Stimulated activated CD4-positive, alpha-beta T cell treated with anti-CD3 and anti-CD28 coated beads, Interleukin-1b, Interleukin-23, amount 100 ng/mL, for 1 hour (primary cell): ENCODE measurements around the gene AMER3.
"Not testable (repeated sequence)": the region's sequence is repeated elsewhere in the genome, so short reads cannot be mapped to it uniquely, and the experiment has no call there.

Source experiments
- DNase-seq, 2 donors: peaks; one replicate each; pipeline ENCODE4 v3.0.0-alpha.2; 2020; ENCODE audit warnings: low read depth in 2 of 2

The AMER3 gene

GRCh38 chr2:130755256-130756052 lies at the start of gene AMER3:
TSS of gene AMER3 (plus strand) at chr2:130755540. CDS start at chr2:130762073, 6,533 bp downstream.
- DNase-seq, result no peak

GRCh38 chr2:130714795-130715194 lies 40.5 kb upstream of the AMER3 start:
- not testable (repeated sequence) for DNase-seq

DNA sequence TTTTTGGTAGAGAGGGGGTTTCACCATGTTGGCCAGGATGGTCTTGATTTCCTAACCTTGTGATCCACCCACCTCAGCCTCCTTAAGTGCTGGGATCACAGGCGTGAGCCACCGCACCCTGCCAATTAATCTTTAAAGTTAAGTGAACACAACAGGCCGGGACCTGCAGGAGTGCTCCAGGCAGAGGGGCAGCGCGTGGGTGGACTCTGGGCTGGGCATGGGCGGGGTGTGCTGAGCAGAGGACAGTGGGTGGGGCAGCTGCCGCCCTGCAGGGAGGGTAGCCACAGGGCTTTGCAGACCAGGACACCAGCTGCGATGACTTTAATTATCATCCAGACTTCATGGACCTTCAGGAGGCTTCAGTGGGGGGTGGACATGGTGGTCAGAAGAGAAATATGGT lies 35.3 kb upstream of the AMER3 start:
- DNase-seq, result no peak

DNA sequence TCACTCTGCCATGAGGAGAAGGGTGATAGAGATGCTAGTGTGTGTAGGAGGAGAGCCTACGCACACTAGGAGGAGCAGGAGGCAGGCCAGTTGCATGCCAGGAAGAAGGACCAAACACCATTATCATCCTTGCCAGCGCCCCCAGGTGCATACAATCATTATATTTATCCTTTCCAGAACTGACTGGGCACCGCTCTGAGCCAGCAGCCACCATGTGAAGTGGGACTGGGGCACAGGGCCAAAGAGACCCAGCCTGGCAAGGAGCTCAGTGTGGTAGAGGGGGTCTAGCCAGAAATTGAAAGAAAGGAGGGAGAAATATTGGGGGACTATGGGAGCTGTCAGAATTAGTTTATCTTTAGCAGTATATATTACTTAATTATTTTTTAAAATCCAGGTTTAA lies 34.8 kb upstream of the AMER3 start:
- DNase-seq, result no peak

GRCh38 chr2:130724455-130724854 lies 30.9 kb upstream of the AMER3 start:
- no peak for DNase-seq

- no peak for DNase-seq
These were observed 28.6 kb upstream of the AMER3 start for GRCh38 chr2:130726614-130727180.

- DNase-seq, result peak; percentile 71 to 72
These were observed 27.9 kb upstream of the AMER3 start for GRCh38 chr2:130727286-130727924.

- DNase-seq, result no peak
These were observed 27.3 kb upstream of the AMER3 start for GRCh38 chr2:130728007-130728454.

DNA sequence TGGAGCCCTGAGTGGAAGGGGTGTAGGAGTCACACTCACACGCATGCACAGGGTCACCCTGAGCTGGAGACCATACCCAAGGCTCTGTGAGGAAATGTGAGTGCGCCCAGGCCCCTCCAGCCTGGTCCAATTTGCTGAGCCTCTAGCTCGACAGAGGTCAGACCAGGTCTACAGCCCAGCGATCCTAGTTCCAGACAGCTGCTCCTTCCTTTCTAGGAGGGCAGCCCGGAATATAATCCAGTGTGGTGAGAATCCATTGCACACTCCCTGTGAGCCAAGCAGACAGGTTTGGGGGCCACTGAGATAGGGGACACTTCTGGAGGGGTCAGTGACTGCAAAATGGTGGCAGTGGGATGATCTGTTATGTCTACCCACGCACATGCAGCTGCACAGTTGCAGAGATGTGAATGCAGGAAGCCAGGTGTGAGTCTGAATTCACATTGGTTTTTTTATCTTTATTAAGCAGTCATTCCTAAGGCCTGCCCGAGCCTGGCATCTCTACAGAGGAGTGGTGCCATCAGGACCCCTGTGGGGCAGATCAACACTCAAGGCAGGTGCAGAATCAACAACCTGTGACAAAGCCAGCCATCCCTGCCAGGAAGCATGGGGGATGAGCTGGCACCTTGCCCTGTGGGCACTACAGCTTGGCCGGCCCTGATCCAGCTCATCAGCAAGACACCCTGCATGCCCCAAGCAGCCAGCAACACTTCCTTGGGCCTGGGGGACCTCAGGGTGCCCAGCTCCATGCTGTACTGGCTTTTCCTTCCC lies 26.6 kb upstream of the AMER3 start, which contains the start of gene GPR148:
TSS of gene GPR148 (plus strand) at position 522 of the 768 bp plus-strand sequence. CDS start at position 604, 82 bp downstream.
- no peak for DNase-seq

- DNase-seq, result no peak
These were observed 25.7 kb upstream of the AMER3 start for GRCh38 chr2:130729322-130730299.

- DNase-seq, result not testable (repeated sequence)
These were observed 23.1 kb upstream of the AMER3 start for GRCh38 chr2:130732257-130732656.

- no peak for DNase-seq
These were observed 20.1 kb upstream of the AMER3 start for GRCh38 chr2:130735200-130735599.

- no peak for DNase-seq
These were observed 18.9 kb upstream of the AMER3 start for GRCh38 chr2:130736487-130736886.

DNA sequence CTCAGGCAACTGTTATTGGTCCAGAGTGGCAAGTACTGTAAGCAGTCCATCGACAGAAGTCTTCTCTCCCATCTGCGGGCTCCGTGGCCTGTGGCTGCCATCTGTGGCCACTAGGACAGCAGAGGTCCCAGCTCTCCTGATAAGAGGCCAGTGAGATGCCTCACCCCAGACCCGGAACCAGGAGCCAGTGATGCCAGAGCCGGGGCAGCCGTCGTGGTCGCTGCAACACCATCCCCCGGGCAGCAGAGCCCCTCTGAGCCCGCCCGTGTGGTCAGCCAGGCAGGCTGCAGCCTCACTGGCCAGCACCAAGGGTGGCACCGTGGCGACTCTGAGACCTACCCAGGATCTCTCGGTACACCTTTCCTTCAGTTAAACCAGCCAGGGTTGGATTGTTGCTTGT lies 17.7 kb upstream of the AMER3 start:
- no peak for DNase-seq

DNA sequence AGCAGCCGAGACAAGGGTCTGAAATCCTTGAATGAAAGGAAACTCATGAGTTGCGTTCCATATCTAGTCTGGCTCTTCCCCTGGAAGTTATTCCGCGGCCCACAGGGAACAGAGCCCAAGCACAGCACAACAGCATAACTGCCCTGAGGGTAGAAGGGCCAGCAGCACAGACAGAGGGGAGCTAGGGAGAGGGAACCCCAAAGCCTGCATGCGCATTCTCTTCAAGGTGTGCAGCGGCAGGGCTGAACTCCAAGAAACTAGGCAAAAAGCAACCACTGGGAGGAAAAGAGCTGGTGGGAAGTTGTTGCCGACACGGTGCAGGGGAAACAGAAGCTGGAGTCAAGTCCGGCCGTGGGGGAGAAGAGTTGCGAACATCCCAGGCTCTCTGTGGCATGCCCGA lies 14.7 kb upstream of the AMER3 start:
- DNase-seq, result no peak

DNA sequence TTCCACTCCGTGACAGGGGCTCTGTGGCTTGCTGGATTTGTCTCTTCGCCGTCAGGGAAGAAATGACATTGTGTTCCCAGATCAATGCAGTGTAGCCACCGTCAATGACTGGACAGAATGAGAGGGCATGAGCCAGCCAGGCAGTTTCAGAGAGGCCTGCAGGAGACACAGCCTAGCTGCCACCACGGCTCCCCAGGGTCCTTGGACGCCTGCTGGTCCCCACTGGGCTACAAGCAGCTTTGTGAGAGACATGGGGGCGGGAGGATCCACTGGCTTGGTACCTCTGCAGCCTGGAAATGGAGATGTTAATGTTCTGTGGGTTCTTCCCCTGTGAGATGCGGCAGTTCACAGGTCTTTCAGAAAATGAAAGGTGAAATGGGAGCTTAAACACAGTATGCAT lies 12.1 kb upstream of the AMER3 start:
- DNase-seq, result no peak

- no peak for DNase-seq
These were observed 10.8 kb upstream of the AMER3 start for GRCh38 chr2:130744287-130745117.

- no peak for DNase-seq
These were observed 6.3 kb upstream of the AMER3 start for GRCh38 chr2:130749078-130749477.

GRCh38 chr2:130749641-130750040 lies 5.7 kb upstream of the AMER3 start:
- no peak for DNase-seq

DNA sequence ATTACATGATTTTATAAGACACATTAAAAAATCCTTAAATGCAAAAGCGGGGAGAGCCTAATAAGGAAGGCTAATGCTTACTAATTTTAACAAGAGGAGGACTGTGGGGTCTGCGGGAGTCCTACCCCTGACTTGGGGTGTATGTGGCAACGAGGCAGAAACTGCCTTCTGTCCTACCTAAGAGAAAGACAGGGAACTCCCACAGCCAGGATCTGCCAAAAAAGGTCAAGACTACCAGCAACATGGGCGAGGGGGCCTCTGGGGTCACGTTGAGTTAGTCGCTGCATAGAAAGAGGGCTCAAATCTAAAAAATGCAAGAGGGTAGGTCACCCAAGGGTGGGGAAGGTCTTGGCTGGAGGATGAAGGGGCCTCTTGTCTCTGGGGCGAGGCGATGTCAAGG lies 529 bp upstream of the AMER3 start:
- DNase-seq, result no peak
